NCI-H2171 (cell line): ENCODE data around the gene MAP3K9.
A peak's percentile ranks its signal among the peaks of the same experiment; 100 is the strongest.

Source experiments
- DNase-seq: peaks from one replicate; lab custom pipeline; 2025; lab: John Stamatoyannopoulos, UW

MAP3K9 gene

DNA sequence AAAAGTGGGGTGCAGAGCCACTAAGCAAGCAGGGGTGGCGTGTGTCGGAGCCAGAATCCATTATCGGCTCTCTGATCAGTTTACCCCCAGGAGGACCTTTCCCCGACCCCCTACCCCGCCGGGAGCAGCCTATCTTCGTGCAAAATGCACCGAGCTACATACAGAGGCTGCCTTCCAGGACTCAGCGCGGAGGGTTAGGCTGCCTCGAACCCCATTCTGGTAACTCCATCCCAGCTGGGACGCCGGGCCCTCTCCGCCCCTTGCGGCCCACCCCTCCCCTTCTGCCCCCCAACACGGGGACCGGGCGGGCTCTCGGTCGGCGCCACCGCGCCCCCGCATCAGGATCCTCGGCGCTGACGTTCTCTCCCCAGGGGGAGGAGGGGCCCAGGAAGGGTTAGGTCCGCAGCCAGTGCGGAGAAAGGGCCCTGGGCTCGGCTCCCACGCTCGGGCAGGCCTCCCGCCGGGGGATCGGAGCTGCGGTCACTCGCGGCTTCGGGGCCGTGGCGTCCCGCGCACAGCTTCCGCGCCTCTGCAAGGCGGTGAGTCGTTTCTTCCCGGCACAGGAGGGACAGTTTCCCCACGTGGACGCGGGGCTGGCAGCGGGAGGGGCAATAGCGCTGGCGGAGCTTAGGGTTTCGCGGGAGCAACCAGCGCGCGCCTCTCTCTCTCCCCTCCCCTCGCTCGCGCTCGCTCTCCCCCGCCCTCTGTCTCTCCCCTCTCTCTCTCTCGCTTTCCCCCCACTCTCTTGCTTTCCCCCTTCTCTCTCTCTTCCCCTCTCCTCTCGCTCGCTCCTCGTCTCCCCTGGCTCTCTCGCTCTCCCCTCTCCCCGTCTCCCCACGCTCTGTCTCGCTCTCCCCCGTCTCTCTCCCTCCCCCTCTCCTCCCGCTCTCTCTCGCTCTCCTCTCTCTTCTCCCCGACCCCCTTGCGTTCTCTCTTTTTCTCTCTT lies 12.5 kb upstream of the MAP3K9 start:
- DNase-seq = peak; percentile 33

DNA sequence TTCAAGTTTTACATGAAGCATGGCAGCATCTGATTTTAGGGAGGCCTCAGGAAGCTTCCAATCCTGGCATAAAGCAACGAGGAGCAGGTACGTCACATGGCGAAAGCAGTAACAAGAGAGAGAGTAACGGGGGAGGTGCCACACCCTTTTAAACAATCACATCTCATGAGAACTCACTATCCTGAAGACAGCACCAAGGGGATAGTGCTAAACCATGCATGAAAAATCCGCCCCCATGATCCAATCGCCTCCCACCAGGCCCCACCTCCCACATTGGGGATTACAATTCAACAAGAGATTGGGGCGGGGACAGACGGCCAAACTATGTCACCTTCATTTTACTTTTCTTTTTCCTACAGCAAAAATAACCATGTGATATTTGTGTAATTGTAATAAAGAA lies 7.2 kb upstream of the MAP3K9 start:
- no peak for DNase-seq

DNA sequence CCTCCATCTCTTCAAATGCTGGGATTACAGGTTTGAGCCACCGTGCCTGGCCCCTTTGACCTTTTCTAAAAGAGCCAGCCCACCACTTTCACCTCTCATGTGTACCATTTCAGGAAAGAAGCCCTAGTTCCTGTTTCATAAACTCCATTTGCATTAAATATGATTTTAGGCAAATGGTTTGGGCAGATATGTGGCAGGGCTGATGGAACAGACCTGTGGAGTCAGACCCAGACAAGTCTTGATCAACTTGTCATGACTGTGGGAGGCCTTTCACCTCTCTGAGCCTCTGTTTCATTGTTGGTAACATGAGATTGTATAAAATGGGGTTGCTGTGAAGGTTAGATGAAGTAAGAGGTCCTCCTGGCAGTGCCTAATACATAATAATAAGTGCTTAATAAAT lies 5.2 kb upstream of the MAP3K9 start:
- no peak for DNase-seq

- no peak for DNase-seq
Observed at GRCh38 chr14:70812124-70812818, 3.0 kb upstream of the MAP3K9 start.

DNA sequence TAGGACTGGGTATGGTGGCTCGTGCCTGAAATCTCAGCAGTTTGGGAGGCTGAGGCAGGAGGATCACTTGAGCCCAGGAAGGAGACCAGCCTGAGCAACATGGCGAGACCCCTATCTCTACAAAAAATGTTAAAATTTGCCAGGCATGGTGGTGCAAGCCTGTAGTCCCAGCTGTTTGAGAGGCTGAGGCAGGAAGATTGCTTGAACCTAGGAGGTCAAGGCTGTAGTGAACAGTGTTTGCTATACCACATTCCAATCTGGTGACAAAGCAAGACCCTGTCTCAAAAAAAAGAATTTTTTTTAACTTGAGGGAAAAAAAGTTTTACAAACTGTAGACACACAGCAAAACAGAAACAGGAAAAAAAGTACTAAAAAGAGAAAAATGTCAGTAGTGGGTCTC lies 2.3 kb upstream of the MAP3K9 start:
- DNase-seq = no peak

DNA sequence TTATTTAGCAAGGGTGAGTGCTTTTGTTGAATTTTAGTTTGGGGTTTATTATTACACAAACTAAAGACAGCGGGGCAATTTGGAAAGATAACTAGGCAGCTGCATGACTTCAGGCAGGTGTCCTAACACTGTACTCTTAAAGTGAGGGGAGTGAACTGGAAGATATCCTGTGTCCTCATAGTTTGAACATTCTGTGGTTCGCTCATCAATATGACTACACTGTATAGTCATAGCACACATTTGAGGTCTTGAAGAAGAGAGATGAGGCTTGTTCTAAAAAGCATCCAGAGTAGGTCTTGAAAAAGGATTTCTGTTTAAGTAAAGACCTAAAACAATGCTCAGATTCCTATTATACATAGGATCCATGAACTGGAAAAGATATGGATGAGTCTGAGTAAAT lies 1.7 kb upstream of the MAP3K9 start:
- DNase-seq = no peak

- DNase-seq = no peak
Observed at GRCh38 chr14:70810621-70811020, 1.3 kb upstream of the MAP3K9 start.

DNA sequence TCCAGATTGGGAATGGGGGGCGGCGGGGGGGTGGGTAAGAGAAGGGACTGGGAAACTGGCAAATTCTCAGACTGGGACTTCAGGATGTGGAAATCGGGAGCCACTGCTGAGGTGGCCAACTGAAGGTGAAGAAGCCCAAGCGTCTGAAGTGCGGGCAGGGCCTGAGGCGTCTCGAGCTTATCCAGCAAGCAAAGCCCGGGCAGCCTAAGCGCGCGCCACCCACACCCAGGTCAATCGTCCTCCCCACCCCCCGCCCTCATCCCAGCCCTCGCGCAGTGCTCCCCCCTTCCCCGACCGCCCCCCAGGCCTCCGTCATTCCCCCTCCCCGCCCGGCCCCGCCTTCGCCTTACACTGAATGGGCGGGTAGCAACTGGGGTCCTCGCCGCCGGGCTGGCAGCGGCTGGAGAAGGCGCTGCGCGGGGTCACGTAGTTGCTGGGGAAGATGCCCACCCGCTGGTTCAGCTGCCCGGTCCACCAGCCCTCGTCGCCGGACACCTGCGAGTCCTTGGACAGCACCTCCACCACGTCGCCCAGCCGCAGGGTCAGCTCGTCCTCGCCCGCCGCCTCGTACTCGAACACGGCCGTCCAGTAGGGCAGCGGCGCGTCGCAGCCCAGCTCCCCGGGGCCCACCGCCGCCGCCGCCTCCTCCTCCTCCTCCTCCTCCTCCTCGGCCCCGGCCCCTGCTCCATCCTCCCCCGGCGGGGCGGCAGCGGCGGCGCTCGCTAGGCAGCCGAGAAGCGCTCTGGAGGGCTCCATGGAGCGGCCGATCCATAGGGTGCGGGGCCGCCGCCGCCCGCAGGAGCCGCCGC lies 693 bp downstream of the MAP3K9 start:
- peak; percentile 37 for DNase-seq

DNA sequence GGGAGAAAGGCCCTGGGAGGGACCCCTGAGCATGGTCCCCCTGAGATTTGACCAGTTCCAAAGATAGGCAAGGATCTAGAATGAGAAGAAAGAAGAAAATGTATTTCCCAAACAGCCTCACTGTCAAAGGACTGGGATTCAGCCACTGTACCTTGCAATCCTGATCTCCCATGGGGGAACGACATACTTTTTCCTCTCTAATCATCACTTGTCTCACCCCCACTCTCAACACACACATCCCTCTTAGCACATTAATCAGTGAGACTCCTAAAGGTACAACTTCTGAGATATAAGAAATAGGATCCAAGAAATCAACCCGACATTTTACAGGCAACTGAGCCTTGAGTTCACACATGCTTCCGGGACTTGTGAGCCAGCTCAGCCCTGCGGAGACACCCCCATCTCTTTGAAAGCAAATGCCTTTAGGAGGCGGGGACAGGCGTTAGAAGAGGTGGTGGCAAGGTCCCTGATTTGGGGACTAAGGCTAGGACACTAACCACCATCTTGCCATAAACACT lies 1.4 kb downstream of the MAP3K9 start:
- peak; percentile 18 for DNase-seq

DNA sequence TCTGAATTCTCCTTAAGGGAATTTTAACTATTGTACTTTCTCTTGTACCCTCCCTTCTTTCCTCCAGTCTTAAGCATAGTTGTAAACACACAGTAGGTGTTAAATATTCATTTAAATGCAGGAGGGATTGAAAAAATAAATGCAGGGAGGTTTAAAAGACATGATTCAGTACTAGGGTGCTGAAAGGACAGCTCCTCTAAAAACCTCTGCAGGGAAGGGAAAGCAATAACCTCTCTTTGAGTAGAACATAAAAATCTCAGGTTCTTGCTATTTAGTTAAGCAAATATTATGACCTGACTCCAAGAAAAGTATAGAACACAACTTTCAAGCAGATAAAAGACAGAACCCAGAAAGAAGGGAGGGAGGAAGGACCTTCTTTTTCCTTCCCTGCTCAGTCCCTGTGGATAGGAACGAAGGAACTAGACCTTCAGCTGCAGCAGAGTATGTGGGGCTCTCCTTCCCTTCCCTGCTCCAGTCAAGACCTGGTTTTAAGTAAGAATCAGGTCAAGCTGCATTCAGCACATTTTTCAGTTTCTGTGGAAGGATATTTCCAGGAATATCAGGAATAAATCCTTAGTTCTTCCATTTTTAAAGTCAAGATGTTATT lies 4.7 kb downstream of the MAP3K9 start:
- no peak for DNase-seq

DNA sequence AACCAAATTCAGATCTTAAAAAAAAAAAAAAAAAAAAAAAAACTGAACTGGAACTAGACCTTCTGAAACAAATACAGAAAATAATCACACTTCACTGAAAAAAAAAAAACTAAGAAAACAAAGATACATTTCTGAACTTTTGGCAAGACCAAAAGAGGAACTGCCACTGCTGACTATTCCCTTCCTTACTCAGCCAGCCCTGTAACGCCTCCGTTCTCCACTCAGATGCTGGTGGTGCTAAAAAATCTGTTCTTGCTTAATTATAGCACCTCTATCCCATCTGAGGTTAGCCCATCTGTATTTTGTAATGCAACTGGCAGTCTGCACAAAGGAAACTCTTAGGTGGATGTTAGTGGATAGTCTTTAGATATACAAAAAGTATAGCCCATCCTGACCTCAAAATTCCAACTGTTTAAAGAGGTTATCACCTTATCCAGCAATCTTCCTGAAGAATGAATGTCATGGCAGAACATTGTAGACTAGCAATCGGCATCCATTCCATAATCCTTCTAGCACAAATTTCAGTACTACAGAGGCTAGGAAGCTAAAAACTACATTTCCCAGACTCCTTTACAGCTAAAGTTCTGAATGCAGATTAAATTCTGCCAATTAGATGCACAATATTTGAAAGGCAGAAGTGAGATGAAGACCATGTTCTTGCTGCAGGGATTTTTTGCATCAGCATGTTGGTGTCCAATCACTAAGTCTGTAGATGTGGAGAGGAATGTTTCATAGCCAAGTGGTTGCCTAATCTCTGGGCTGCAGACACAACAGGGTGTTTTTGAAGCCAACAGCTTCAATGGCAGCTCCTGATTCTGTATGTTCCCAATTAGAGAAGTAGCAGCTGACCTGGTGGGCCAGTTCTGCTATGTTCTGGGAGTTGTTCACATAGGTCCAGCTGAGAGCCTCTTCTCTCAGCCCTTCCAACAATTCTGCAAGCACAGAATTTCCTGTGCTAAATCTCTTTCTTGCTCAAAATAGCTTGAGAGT lies 5.7 kb downstream of the MAP3K9 start:
- no peak for DNase-seq

DNA sequence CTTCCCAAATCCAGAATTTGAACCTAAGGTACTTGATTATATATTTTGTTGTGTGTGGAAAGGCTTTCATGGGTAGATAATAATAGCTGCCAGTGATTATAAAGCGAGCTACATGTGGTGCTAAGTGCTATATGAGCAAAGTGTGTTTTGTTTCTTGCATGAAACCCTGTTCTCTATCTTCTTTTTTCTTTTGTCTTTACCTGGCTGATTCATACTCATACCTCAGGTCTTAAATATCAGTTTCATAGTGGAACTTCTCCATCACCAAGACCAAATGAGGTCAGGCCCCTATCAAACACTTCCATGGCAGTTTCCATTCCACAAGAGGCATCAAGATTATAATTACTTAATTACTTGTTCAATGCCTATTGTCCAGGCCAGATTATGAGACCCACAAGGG lies 6.9 kb downstream of the MAP3K9 start:
- DNase-seq = no peak

DNA sequence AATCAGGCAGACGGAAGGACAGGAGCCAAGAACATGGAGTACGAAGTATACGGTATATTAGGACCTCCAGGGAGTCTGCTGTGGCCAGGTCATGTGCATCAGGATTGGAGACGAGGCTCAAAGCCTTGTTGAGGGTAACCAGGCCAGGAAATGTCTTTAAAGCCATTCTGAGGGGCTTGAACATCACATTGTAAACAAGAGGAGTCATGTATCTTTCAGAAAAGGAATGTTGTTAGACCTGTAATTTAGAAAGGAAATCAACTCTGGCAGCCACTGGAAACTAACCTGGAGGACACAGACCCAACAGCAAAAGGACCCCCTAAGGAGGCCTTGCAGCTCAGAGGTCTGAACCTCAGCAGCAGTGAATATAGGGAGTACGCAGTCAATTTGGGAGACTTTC lies 7.5 kb downstream of the MAP3K9 start:
- no peak for DNase-seq

GRCh38 chr14:70796551-70796950 lies 12.8 kb downstream of the MAP3K9 start:
- DNase-seq = no peak

DNA sequence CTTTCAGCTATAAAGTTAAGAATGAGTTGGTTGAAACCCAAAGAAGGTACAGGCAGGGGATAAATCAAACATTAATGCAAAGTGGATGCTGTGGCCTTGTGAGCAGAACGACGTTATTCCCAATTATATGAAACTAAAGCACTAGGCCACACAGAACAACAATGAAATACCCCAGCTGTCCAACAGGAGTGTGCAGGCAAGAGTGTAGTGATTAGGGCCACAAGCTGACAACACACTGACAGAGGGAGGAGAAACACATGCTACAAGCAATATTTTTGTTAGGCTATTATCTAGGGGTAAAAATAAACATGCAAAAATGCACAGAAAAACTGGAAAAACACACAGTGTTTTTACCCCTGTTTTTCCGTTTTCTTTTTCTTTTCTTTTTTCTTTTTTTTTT lies 15.0 kb downstream of the MAP3K9 start:
- no peak for DNase-seq

- DNase-seq = no peak
Observed at GRCh38 chr14:70793637-70794036, 15.7 kb downstream of the MAP3K9 start.

GRCh38 chr14:70792939-70793338 lies 16.4 kb downstream of the MAP3K9 start:
- DNase-seq = no peak

- no peak for DNase-seq
Observed at GRCh38 chr14:70791971-70792370, 17.3 kb downstream of the MAP3K9 start.

GRCh38 chr14:70789961-70790360 lies 19.4 kb downstream of the MAP3K9 start:
- peak; percentile 58 for DNase-seq

DNA sequence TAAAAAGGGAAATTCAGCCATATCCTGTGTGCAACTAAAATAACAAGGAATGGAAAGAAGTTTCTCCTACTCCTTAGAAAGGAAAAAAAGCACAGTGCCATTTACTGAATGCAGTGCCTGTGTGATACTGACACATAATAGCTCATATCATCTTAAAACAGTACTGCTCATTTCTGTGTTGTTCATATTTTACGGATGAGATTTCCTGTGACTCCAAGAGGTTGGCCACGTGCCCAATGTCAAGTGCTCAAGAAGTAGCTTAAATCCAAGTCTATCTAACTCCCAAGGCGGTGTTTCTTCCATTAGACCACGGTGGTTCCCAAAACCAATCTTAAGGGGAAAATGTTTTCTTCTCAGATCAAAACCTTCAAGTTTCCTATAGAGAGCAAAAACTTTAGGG lies 20.0 kb downstream of the MAP3K9 start:
- DNase-seq = peak; percentile 34

GRCh38 chr14:70788898-70789297 lies 20.4 kb downstream of the MAP3K9 start:
- no peak for DNase-seq
